K562 (cell line): ENCODE measurements around the gene DPT.

Source experiments
- ERF ChIP-seq: fragments of 450-650 bp; formaldehyde crosslinking; IDR thresholded peaks from 2 replicates; pipeline ENCODE4 v1.4.0; 2020; ENCODE audit warnings: mild to moderate bottlenecking, mixed read lengths
- GABPA ChIP-seq: fragments of 200-800 bp; sonication (Bioruptor generic); conservative IDR thresholded peaks from 2 replicates; pipeline ENCODE4 v1.6.1; 2016; ENCODE audit warnings: low read depth, missing genetic modification characterization, missing compliant biosample characterization
- KLF16 ChIP-seq: IDR thresholded peaks from 2 replicates; pipeline ENCODE4 v1.6.1; 2016; ENCODE audit warnings: antibody characterized with exemption
- POLR2A ChIP-seq: fragments of 450-650 bp; conservative IDR thresholded peaks from 2 replicates; pipeline ENCODE4 v1.6.1; 2016
- SETDB1 ChIP-seq: IDR thresholded peaks from one replicate; pipeline ENCODE4 v1.6.1; 2012; ENCODE audit warnings: low read length, control low read depth, inconsistent platforms
- TAF7 ChIP-seq: fragments of 450-650 bp; IDR thresholded peaks from 2 replicates; pipeline ENCODE4 v1.6.1; 2016; ENCODE audit warnings: missing genetic modification characterization, missing compliant biosample characterization
- ZBTB43 ChIP-seq: sonication (generic); formaldehyde crosslinking; IDR thresholded peaks from 2 replicates; pipeline ENCODE4 v1.8.0; 2023; ENCODE audit warnings: mild to moderate bottlenecking, missing genetic modification reagents
- ZNF124 ChIP-seq: sonication (generic); formaldehyde crosslinking; IDR thresholded peaks from 2 replicates; pipeline ENCODE4 v1.8.1; 2022; ENCODE audit warnings: missing genetic modification reagents
- TF ChIP-seq, protein P1 (sequence below), 2 experiments: fragments of 450-650 bp; IDR thresholded peaks; 2 replicates each; pipeline ENCODE4 v1.6.1; 2016; ENCODE audit warnings: mild to moderate bottlenecking in 2 of 2, borderline replicate concordance in 1 of 2, low read depth in 1 of 2, moderate library complexity in 1 of 2
- TF ChIP-seq, protein P2 (sequence below), 3 experiments: IDR thresholded peaks in 2 of 3; conservative IDR thresholded peaks in 1 of 3; 2 replicates each; pipeline ENCODE4 v1.5.1; 2011 to 2012; ENCODE audit warnings: low read length in 3 of 3, mild to moderate bottlenecking in 3 of 3, control low read depth in 2 of 3, improper control_type of control experiment in 1 of 3, inconsistent platforms in 1 of 3, low read depth in 1 of 3, mixed read lengths in 1 of 3, moderate library complexity in 1 of 3; ENCODE audit not compliant: insufficient read depth in 2 of 3
- TF ChIP-seq, protein P3 (sequence below): sonication (generic); formaldehyde crosslinking; IDR thresholded peaks from 2 replicates; pipeline ENCODE4 v1.8.0; 2022; ENCODE audit warnings: mild to moderate bottlenecking, missing genetic modification reagents
- TF ChIP-seq, protein P4 (sequence below): sonication (generic); formaldehyde crosslinking; IDR thresholded peaks from 2 replicates; pipeline ENCODE4 v1.5.0; 2020; ENCODE audit warnings: missing genetic modification reagents

DNA sequence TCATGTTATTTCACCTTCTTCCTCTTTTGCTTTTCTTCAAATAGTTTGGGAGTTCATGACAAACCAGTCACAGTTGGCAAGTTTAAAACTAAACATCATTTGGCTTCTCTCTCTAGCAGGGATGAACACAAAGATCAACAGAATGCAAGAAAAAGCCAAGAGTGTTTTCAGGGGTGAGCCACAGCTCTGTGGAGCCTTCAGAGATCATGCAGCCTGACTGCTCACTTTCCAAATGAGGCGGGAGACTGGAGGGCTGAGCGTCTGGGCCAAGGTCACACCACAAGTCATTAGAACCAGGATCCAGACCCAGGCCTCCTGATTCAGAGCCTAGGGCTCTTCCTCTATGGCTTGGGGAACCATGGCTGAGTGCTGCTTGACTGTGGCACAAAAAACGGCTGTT is 2.7 kb downstream of the DPT start:
- no peak for TF ChIP-seq TAF7
- TF ChIP-seq, protein P1, sequence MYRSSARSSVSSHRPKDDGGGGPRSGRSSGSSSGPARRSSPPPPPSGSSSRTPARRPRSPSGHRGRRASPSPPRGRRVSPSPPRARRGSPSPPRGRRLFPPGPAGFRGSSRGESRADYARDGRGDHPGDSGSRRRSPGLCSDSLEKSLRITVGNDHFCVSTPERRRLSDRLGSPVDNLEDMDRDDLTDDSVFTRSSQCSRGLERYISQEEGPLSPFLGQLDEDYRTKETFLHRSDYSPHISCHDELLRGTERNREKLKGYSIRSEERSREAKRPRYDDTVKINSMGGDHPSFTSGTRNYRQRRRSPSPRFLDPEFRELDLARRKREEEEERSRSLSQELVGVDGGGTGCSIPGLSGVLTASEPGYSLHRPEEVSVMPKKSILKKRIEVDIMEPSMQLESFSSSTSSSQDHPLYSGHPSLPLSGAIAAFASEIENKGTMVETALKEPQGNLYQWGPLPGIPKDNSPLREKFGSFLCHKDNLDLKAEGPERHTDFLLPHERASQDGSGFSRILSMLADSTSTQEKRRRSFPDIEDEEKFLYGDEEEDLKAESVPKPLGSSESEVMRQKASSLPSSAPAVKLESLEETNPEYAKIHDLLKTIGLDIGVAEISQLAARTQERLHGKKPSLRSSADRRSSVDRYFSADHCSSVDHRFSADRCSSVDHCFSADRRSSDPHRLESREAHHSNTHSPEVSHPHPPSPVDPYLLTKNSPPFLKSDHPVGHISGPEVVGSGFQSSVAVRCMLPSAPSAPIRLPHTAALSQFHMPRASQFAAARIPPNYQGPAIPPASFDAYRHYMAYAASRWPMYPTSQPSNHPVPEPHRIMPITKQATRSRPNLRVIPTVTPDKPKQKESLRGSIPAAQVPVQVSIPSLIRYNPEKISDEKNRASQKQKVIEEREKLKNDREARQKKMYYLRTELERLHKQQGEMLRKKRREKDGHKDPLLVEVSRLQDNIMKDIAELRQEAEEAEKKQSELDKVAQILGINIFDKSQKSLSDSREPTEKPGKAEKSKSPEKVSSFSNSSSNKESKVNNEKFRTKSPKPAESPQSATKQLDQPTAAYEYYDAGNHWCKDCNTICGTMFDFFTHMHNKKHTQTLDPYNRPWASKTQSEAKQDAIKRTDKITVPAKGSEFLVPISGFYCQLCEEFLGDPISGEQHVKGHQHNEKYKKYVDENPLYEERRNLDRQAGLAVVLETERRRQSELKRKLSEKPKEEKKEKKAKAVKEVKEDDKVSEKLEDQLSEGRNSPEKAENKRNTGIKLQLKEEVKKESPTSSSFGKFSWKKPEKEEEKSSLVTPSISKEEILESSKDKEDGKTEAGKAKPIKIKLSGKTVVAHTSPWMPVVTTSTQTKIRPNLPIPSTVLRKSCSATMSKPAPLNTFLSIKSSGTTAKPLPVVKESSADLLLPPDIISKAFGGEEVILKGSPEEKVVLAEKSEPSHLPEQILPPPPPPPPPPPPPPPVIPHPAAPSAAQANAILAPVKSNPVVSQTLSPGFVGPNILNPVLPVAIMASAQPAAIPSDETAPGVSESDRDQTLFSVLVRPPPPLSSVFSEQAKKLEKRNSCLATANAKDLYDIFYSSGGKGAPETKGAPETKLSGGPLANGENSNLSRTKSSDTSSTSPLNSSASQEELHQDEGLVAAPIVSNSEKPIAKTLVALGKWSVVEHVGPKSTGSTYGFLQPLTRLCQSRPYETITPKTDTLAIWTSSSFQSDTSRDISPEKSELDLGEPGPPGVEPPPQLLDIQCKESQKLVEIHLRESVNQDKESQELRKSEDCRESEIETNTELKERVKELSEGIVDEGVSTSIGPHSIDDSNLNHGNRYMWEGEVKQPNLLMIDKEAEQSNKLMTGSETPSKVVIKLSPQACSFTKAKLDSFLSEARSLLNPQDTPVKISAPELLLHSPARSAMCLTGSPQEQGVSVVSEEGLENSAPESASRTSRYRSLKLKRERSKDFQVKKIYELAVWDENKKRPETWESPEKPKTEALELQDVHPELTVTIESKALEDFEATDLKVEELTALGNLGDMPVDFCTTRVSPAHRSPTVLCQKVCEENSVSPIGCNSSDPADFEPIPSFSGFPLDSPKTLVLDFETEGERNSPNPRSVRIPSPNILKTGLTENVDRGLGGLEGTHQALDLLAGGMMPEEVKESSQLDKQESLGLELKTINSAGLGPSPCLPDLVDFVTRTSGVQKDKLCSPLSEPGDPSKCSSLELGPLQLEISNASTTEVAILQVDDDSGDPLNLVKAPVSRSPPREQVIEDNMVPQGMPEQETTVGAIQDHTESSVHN (IDR thresholded peaks at IDR 0.05; ENCODE audit: borderline replicate concordance in 1 of 2, low read depth in 1 of 2), result no peak
- TF ChIP-seq, protein P2, sequence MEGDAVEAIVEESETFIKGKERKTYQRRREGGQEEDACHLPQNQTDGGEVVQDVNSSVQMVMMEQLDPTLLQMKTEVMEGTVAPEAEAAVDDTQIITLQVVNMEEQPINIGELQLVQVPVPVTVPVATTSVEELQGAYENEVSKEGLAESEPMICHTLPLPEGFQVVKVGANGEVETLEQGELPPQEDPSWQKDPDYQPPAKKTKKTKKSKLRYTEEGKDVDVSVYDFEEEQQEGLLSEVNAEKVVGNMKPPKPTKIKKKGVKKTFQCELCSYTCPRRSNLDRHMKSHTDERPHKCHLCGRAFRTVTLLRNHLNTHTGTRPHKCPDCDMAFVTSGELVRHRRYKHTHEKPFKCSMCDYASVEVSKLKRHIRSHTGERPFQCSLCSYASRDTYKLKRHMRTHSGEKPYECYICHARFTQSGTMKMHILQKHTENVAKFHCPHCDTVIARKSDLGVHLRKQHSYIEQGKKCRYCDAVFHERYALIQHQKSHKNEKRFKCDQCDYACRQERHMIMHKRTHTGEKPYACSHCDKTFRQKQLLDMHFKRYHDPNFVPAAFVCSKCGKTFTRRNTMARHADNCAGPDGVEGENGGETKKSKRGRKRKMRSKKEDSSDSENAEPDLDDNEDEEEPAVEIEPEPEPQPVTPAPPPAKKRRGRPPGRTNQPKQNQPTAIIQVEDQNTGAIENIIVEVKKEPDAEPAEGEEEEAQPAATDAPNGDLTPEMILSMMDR (IDR thresholded peaks at IDR 0.05 in 2 of 3, conservative IDR thresholded peaks at IDR 0.05 in 1 of 3; ENCODE audit: insufficient read depth in 2 of 3, low read depth in 1 of 3, low read length in 3 of 3), result no peak
- TF ChIP-seq ZNF124 (CRISPR knock-in tag), result no peak
- TF ChIP-seq ERF (CRISPR knock-in tag), result no peak
- TF ChIP-seq, protein P3, sequence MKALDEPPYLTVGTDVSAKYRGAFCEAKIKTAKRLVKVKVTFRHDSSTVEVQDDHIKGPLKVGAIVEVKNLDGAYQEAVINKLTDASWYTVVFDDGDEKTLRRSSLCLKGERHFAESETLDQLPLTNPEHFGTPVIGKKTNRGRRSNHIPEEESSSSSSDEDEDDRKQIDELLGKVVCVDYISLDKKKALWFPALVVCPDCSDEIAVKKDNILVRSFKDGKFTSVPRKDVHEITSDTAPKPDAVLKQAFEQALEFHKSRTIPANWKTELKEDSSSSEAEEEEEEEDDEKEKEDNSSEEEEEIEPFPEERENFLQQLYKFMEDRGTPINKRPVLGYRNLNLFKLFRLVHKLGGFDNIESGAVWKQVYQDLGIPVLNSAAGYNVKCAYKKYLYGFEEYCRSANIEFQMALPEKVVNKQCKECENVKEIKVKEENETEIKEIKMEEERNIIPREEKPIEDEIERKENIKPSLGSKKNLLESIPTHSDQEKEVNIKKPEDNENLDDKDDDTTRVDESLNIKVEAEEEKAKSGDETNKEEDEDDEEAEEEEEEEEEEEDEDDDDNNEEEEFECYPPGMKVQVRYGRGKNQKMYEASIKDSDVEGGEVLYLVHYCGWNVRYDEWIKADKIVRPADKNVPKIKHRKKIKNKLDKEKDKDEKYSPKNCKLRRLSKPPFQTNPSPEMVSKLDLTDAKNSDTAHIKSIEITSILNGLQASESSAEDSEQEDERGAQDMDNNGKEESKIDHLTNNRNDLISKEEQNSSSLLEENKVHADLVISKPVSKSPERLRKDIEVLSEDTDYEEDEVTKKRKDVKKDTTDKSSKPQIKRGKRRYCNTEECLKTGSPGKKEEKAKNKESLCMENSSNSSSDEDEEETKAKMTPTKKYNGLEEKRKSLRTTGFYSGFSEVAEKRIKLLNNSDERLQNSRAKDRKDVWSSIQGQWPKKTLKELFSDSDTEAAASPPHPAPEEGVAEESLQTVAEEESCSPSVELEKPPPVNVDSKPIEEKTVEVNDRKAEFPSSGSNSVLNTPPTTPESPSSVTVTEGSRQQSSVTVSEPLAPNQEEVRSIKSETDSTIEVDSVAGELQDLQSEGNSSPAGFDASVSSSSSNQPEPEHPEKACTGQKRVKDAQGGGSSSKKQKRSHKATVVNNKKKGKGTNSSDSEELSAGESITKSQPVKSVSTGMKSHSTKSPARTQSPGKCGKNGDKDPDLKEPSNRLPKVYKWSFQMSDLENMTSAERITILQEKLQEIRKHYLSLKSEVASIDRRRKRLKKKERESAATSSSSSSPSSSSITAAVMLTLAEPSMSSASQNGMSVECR (CRISPR knock-in tag), result no peak
- TF ChIP-seq POLR2A, result no peak
- no peak for TF ChIP-seq KLF16
- no peak for TF ChIP-seq GABPA
- TF ChIP-seq, protein P4, sequence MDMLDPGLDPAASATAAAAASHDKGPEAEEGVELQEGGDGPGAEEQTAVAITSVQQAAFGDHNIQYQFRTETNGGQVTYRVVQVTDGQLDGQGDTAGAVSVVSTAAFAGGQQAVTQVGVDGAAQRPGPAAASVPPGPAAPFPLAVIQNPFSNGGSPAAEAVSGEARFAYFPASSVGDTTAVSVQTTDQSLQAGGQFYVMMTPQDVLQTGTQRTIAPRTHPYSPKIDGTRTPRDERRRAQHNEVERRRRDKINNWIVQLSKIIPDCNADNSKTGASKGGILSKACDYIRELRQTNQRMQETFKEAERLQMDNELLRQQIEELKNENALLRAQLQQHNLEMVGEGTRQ, result no peak
- no peak for TF ChIP-seq ZBTB43 (CRISPR knock-in tag)
- no peak for TF ChIP-seq SETDB1
